ENCODE data around the gene SHROOM4.

GRCh38 chrX:50818986-50819385 lies 5.0 kb upstream of the SHROOM4 start:
- no peak for TF ChIP-seq ELF4 (CRISPR knock-in tag; IDR thresholded peaks at IDR 0.05; ENCODE audit: low read depth)
- no peak for TF ChIP-seq ZNF317 (CRISPR knock-in tag; IDR thresholded peaks at IDR 0.05; ENCODE audit: borderline replicate concordance, low read depth)
- TF ChIP-seq CTCF (IDR thresholded peaks at IDR 0.05): no peak
- TF ChIP-seq ZNF396 (CRISPR knock-in tag; IDR thresholded peaks at IDR 0.05; ENCODE audit: borderline replicate concordance): no peak

All from WTC11 (cell line).